NCI-H446 (cell line): ENCODE measurements around the gene HMHB1.

Experiments
- DNase-seq, 2 experiments: peaks; one replicate each; lab custom pipeline; 2025; lab: John Stamatoyannopoulos, UW

HMHB1 gene

GRCh38 chr5:143812085-143812705 is at the start of gene HMHB1:
TSS of gene HMHB1 (plus strand) at chr5:143812161.
- DNase-seq, result no peak

DNA sequence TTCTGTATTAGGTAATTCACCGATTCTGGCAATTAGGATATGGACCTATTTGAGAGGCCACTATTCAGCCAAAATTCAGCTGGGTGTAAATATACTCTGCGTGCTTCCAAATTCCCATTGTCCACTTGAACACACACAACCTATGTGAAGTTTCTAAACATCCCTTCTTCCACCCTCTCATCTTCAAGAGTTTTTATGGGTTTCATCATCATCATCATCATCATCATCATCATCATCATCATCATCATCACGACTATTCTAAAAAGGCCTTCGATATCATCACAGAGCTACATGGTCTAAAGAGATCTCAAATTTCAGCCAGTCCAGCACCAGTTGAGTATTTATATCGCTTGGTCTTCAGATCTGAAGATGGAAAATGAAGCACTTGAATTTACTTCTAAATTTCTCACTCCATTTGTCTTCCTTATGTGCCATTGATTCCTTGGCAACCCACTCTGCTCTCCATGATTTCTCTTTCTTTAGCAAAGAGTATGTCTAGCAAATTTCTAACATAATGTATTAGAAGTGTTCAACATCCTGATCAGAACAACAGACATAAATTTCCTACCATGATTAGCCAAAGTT is 49.2 kb upstream of the HMHB1 start:
- DNase-seq, result no peak

GRCh38 chr5:143767162-143767561 is 44.8 kb upstream of the HMHB1 start:
- no peak for DNase-seq

GRCh38 chr5:143769026-143769786 is 42.8 kb upstream of the HMHB1 start:
- DNase-seq, result no peak

DNA sequence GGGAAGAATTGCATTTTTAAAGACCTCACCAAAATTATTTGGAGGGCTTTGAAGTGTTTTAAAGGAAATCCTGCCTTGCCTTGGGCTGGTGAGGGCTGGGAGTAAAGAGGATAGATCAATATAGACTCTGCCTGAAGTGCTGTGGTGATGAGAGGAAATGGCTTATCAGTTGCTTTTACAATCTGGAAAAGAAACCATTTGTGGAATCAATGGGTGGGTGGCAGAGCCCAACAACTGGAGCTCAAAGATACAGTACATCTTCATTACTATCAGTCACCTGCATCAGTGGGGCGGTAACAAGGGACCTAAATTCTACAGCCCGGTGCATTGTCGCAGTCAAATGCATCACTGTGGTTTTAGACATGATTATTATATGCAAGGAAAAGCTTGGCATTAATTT is 41.5 kb upstream of the HMHB1 start:
- DNase-seq, result no peak

DNA sequence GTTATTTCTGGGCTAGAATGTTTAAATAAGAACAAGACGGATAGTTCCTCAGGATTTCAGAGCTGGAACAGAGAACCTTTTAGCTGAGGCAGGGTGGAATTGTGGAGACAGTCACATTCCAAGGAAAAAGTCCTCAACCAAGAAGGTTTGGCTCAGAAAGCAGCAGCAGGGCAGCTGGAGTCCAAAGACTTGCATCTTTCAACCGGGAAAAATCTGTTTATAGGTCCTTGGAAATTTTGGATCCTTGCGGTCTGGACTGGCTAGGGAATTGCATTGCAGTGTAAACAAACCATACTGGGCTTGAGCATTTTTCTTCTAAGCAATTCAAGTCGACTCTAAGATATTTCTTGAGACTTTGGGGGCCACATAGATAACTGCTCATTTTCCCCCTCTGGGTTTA is 40.8 kb upstream of the HMHB1 start:
- no peak for DNase-seq

GRCh38 chr5:143771602-143772001 is 40.4 kb upstream of the HMHB1 start:
- DNase-seq, result no peak

GRCh38 chr5:143772621-143773020 is 39.3 kb upstream of the HMHB1 start:
- DNase-seq, result no peak

GRCh38 chr5:143775258-143775657 is 36.7 kb upstream of the HMHB1 start:
- no peak for DNase-seq

DNA sequence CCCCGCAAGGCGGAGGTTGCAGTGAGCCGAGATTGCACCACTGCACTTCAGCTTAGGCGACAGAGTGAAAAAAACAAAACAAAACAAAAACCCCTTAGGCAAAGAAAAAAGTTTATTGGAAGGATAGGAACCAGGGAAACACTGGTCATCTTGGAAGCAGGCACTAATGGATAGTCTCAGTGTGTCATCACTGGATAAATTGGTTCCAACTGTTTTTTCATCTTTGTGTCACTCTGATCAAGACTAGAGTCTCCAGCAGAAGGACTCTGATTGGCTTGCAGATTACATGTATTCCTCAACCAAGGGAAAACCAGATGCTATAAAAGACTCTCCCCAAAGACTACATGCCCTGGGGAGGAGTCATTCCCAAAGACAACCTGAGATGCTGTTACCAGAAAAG is 35.0 kb upstream of the HMHB1 start:
- DNase-seq, result no peak

DNA sequence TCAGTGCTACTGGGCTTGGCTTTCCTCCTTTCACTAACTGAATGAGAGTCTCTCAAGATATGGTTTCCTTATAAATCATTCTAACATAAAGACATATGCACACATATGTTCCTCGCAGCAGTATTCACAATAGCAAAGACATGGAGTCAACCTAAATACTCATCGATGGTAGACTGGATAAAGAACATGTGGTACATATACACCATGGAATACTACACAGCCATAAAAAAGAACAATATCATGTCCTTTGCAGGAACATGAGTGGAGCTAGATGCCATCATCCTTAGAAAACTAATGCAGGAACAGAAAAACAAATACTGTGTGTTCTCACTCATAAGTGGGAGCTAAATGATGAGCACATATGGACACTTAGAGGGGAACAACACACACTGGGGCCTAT is 32.5 kb upstream of the HMHB1 start:
- DNase-seq, result no peak

DNA sequence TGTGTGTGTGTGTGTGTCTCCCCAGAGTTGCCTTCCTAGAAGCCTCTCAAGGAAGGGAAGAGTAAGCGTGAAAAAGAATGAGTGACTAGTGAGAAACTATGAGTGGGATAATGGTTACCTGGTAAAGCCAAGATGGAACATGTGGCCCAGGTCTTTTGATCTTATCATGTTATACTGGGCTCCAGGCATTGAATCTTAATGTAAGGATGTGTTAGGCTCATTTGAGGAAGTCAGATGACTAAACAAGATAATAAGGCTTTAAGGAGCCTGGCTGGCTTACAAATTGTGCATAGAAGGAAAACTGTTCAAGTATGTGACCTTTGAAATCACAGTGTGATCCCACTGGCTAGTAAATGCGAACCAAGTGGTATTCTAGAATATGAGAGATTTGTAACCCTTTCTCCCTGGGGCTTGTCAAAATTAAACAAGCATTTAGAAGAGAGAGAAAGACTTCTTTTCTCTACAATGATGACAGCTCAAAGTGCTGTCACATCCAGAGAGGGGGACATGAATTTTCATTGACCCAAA is 29.9 kb upstream of the HMHB1 start:
- no peak for DNase-seq

- DNase-seq, result no peak
These were observed 29.2 kb upstream of the HMHB1 start for GRCh38 chr5:143782588-143783386.

DNA sequence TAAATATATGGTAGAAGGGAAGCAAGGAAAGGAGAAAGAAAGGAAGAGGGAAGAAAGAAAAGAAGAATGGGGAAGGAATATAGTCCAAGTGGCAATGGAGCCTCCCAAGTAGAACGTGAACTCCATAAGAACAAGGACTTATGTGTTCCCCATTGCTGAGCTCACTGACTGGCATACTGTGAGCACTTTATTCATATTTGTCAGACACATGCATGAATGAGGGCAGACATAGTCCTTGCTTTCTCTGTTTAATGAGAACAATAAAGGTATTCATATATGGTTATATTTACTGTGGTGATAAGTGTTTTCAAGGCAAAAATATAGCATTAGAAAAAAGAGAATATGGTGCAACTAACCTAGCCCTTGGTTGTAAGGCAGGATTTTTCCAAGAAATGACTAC is 23.6 kb upstream of the HMHB1 start:
- DNase-seq, result no peak

DNA sequence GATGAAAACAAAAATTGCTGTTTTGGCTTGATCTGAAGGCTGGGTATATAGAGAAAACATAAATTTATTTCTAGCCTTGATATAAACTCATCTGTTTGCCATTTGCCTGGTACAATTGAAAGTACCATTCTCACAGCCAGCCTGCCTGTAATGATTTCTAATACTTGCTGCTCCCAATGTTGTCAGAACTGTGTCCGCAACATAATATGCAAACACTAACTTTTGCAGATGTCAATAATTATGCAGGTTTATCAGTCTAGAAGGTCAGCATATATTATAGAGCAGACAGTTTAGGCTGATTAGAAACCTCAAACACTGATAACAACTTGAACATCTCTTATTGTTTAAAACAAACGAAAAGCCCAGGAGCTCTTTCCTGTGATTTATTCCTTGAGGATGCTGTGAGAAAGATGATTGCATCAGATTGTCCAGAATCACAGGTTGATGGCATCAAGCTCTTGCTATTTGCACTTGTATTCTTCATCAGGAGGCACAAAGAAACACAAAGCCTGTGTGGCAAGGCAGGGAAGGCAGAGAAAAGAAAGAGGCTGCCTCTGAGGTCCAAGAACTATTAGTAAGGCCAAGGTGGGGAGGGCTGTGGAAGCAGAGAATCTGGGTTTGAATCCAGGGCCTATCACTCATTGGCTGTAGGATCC is 21.4 kb upstream of the HMHB1 start:
- DNase-seq, result no peak

DNA sequence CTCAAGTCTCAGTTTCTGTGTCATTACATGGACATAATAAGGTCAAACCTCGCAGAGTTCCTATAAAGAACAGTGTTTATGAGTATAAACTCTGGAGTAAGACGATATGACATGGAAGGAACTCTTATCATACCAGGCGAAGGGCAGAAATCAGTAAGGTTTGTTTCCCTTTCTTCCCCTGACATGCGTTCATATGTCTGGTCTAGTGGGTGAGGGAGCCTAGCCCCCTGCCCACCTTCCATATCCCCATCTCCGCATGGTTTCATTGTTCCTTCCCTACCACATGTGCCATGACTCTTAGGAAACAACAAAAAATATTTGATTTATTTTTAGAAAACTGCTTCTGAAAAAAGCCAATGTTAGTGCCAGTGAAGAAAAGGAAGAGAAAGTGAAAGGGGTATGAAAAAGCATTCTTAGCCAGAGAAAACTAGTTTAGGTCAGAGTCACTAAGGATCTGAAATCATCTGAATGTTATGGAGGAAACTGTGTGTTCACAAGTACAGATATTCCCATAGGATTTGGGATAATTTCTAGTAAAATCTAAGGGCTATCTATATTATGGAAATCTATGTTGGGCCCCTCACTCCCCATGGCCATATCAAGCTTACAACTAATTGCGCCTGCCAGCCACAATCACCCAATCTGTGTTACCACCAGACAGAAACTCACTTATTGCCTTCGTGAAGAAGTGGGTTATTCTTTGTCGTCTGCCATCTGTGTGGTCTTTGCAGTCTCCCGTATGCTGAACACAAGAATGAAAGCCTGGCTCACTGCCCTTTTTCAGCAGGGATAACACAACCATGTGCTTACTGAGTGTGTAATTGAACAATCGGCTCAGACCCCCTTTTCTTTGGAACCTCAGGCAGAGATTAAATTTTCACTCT is 19.9 kb upstream of the HMHB1 start:
- peak; percentile 12 to 68 for DNase-seq

DNA sequence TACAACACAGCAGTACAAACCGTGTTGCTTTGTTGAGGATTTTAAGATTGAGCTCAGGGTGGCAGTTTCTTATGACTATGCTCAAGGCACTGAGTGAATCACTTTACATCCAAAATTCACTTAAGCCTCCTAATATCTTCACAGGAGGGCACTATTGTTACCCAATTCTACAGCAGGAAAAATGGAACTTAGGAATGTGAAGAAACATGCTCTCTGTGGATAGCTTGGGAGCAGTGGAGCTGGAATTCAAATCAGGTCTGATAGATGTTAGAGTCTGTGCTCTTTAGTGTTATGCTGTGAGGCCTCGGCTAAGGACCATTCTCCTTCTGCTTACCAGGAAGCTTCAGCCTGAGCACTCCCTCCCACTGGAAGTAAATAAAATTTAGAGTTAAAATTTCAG is 18.7 kb upstream of the HMHB1 start:
- no peak for DNase-seq

DNA sequence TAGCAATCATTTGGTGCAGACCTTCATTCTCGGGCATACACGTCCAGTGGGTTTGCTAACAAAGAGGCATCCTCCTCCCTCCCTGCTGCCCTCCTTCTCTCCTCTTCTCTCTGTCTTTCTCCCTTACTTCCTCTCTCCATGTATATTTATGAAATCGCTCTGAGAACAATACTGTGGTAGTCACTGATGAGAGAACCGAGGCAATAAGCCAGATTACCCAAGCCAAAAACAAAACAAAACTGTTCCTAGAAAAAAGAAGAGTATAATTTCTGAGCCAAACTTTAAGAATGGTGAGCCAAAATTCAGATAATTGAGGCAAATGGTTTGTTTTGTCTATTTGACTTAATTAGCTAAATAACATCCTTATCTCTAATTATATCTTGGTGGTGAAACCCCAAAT is 15.8 kb upstream of the HMHB1 start:
- no peak for DNase-seq

GRCh38 chr5:143796753-143797152 is 15.2 kb upstream of the HMHB1 start:
- DNase-seq, result no peak

GRCh38 chr5:143800715-143801114 is 11.2 kb upstream of the HMHB1 start:
- peak in 1 of 2 experiments; percentile 47 for DNase-seq
